Activated CD8-positive, alpha-beta memory T cell treated with anti-CD3 and anti-CD28 coated beads, Interleukin-2, amount 50 U/mL, for 1 hour (primary cell): ENCODE measurements around the gene ZNF644.
"Not testable (repeated sequence)": the region's sequence is repeated elsewhere in the genome, so short reads cannot be mapped to it uniquely, and the experiment has no call there.

Experiments used
- DNase-seq: peaks from one replicate; pipeline ENCODE4 v3.0.0-alpha.2; 2020; ENCODE audit errors: extremely low read depth

Gene ZNF644

GRCh38 chr1:90926971-90927370 lies 94.9 kb downstream of the ZNF644 start:
- DNase-seq, result no peak

GRCh38 chr1:90925928-90926869 lies 95.6 kb downstream of the ZNF644 start:
- DNase-seq, result no peak

- DNase-seq, result no peak
Observed at GRCh38 chr1:90924982-90925381, 96.9 kb downstream of the ZNF644 start.

GRCh38 chr1:90922996-90923395 lies 98.8 kb downstream of the ZNF644 start:
- no peak for DNase-seq

GRCh38 chr1:90922202-90922601 lies 99.6 kb downstream of the ZNF644 start:
- no peak for DNase-seq

- DNase-seq, result no peak
Observed at GRCh38 chr1:90919900-90920299, 101.9 kb downstream of the ZNF644 start.

GRCh38 chr1:90919190-90919719 lies 102.6 kb downstream of the ZNF644 start:
- DNase-seq, result no peak

- no peak for DNase-seq
Observed at GRCh38 chr1:90911353-90911752, 110.5 kb downstream of the ZNF644 start.

GRCh38 chr1:90902672-90903071 lies 119.2 kb downstream of the ZNF644 start:
- DNase-seq, result no peak

- DNase-seq, result no peak
Observed at GRCh38 chr1:90899263-90899662, 122.6 kb downstream of the ZNF644 start.

- DNase-seq, result not testable (repeated sequence)
Observed at GRCh38 chr1:90893679-90894078, 128.2 kb downstream of the ZNF644 start.

GRCh38 chr1:90892884-90893283 lies 129.0 kb downstream of the ZNF644 start:
- DNase-seq, result not testable (repeated sequence)

- DNase-seq, result not testable (repeated sequence)
Observed at GRCh38 chr1:90892196-90892595, 129.6 kb downstream of the ZNF644 start.

GRCh38 chr1:90891756-90892155 lies 130.1 kb downstream of the ZNF644 start:
- DNase-seq, result not testable (repeated sequence)

- DNase-seq, result no peak
Observed at GRCh38 chr1:90882221-90882620, 139.6 kb downstream of the ZNF644 start.

GRCh38 chr1:90881034-90881433 lies 140.8 kb downstream of the ZNF644 start:
- DNase-seq, result no peak

- no peak for DNase-seq
Observed at GRCh38 chr1:90879281-90879680, 142.6 kb downstream of the ZNF644 start.

GRCh38 chr1:90876101-90876500 lies 145.7 kb downstream of the ZNF644 start:
- DNase-seq, result no peak
